NCI-H146 treated with DMSO at 0.1 percent for 48 hours (cell line): Measurements from ENCODE around the gene LCAT.
"Not testable (repeated sequence)": the region's sequence is repeated elsewhere in the genome, so short reads cannot be mapped to it uniquely, and the experiment has no call there.

Source experiments
- DNase-seq: peaks from one replicate; lab custom pipeline; 2025; ENCODE audit not compliant: unreplicated experiment; lab: John Stamatoyannopoulos, UW

The LCAT gene, protein sequence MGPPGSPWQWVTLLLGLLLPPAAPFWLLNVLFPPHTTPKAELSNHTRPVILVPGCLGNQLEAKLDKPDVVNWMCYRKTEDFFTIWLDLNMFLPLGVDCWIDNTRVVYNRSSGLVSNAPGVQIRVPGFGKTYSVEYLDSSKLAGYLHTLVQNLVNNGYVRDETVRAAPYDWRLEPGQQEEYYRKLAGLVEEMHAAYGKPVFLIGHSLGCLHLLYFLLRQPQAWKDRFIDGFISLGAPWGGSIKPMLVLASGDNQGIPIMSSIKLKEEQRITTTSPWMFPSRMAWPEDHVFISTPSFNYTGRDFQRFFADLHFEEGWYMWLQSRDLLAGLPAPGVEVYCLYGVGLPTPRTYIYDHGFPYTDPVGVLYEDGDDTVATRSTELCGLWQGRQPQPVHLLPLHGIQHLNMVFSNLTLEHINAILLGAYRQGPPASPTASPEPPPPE

DNA sequence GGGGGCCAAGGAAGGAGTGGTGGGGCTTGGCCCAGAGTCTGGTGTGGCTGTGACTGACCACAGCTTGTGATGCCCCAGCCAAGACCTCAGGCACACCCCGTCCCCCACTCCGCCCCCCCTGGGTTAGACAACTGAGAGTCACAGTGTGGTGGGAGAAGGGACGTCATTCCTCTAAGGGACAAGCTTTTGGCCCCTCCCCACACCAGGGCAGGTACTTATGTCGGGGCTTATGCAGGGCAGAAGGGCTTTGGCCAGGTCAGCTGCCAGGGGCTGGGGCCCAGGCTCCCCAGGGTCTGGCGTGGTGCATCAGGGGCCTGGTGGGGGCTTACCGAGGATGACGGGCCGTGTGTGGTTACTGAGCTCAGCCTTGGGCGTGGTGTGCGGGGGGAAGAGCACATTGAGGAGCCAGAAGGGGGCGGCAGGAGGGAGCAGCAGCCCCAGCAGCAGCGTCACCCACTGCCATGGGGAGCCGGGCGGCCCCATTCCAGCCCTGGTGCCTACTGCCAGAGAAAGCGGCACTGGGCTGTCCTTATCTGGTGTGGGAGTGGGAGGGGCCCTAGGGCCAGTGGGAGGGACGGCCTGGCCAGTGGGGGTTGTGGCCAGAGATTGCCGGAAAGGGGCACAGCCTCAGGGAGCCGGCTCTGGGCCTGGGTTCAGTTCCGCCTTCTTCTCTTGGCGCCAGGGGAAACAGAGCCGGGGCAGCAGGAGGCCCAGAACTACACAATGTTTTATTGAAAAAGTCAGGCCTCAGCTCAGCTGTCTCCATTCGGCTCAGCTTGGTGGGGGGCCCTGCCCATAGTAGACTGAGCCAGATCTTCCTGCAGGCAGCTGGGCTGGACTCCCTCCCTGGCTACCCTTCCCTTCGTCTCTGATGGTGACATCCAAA, at the start of gene LCAT:
Gene LCAT (minus strand): TSS at position 502 of the 886 bp plus-strand sequence. CDS start 19 bp downstream, at position 483.
- no peak for DNase-seq

DNA sequence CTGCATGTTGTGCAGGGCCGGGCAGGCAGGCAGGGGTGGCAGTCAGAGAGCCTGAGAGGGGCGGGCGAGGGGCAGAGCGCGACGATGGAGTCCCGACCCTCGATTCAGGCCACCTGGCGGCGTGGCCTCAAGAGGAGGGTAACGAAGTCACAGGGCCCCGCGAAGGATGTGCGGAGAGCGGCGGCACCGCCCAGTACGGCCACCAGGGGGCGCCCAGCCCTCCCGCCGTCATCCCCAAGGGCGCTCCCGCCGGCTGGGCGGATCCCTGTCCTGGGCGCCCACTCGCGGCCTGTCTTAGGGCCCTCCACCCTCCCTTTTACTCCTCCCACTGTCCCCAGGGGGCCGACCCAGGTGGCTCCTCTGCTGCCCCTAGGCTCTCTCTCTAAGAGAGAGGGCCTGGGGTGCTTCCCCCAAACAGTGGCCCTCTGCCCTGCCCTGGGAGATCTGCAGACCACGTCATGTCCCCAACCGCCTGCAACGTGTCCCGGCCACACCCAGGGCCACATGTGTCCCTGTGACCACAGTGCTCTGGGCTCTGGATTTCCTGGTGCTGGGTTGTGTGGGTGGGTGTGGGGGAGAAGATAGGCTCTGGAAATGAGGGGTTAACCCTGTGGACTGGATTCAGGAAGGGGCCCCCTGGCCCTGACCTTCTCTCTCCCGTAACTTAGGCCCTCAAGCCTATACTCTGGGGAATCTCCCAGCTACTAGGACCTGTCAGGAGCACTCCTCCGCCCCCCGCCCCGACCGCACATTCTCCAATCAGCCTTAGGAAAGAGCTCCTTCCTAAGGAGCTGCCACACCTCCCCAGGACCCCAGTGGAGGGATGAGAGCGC, 49.5 kb upstream of the LCAT start:
- DNase-seq, result peak; percentile 7

DNA sequence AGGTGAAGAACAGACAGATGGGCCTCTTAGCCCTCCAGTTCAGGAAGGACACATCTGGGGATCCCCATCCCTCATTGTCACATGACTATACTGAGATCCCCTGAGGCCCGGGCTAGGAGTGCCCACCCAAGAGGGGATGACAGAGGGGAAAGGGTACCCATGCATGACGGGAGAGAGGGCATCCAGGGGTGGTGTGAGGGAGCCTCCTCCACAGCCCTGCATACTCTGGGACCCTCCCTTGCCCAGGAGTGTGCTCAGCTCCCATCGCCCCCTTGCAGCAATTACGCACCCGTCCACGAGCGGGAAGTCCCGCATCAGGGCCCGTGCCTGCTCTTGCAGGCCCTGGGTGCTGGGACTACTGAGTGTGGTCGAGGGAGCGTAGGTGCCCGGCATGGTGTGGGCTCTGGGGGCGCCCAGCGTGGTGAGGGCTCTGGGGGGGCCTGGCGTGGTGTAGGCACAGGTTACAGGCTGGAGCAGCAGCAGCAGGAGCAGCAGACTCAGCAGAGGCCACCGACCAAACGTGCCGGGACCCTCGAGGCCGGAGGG, 48.8 kb upstream of the LCAT start:
- no peak for DNase-seq

DNA sequence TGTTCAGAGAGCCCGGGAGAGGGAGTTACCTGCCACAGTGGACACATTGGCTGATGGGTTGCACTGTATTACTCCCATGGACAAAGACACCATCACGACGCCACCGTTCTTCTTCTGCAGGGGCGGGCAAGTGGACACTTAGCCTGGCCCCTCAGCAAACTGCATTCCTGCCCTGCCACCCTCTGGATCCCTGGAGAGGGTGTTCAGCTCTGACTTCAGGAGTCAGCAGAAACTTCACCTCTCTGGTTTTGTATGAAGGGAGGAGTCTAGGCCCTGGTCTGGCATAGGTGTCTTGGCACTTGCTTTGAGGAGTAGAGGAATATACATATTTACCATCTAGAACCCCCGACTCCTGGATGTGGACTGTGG, 46.1 kb upstream of the LCAT start:
- DNase-seq, result no peak

- DNase-seq, result no peak
Measured at GRCh38 chr16:67989322-67990017, 45.5 kb upstream of the LCAT start.

DNA sequence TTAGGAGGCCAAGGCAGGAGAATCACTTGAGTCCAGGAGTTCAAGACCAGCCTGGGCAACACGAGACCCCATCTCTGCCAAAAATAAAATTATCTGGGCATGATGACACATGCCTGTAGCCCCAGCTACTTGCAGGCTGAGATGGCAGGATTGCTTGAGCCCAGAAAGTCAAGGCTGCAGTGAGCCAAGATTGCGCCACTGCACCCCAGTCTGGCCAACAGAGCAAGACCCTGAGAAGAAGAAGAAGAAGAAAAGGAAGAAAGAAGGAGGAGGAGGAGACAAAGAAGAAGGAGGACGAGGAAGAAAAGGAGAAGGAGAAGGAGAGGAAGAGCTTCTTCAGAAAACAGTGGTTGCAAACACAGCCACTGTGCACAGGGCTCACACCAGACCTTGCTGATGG, 44.8 kb upstream of the LCAT start:
- no peak for DNase-seq

- no peak for DNase-seq
Measured at GRCh38 chr16:67987460-67988160, 43.7 kb upstream of the LCAT start.

DNA sequence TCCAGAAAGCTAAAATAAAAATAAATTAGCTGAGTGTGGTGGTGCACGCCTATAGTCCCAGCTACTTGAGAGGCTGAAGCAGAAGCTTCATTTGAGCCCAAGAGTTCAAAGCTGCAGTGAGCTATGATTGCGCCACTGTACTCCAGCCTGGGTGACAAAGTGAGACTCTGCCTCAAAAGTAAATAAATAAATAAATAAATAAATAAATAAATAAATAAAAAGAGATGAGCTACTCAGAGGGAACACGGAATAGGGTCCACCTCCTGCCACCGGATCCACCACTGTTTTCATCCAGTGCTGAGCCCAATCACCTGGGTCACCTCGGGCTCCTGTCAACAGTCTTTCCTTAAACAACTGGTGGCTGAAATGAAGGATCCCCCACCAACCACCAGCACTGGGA, 43.0 kb upstream of the LCAT start:
- DNase-seq, result no peak

DNA sequence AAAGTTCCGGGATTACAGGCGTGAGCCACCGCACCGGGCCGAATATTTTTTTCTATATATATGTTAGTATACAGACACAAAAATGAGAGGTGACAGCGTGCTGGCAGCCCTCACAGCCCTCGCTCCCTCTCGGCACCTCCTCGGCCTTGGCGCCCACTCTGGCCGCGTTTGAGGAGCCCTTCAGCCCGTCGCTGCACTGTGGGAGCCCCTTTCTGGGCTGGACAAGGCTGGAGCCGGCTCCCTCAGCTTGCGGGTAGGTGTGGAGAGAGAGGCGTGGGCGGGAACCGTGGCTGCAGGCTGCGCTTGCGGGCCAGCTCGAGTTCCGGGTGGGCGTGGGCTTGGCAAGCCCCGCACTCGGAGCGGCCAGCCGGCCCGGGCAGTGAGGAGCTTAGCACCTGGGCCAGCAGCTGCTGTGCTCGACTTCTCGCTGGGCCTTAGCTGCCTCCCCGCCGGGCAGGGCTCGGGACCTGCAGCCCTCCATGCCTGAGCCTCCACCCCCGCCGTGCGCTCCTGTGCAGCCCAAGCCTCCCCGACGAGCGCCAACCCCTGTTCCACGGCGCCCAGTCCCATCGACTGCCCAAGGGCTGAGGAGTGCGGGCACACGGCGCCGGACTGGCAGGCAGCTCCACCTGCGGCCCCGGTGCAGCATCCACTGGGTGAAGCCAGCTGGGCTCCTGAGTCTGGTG, 38.2 kb upstream of the LCAT start:
- no peak for DNase-seq

DNA sequence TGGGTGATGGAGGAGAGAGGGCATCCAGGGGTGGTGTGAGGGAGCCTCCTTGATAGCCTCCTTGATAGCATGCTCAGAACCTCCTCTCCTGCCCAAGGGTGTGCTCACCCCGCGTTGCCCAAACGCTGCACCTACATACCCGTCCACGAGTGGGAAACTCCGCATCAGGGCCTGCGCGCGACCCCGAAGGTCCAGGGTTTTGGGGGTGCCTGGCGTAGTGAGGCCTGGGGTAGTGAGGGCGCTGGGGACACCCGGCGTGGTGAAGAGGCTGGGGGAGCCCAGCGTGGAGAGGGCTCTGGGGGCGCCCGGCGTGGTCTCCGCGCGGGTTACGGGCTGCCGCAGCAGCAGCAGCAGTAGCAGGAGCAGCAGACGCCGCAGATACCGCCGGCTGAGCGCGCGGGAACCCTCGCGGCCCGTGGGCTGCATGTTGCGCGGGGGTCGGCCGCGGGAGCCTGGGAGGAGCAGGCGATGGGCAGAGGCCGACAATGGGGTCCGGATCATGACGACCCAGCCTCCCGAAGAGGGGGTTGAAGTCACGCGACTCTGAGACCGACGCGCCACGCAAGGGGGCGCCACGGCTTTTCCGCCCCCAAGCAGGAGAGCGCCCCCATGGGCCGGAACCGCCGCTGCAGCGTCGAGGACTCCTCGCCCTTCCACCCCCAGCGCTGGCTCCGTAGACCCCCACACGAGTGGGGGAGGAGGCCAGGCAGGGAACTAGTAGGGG, 36.2 kb upstream of the LCAT start, which contains the start of gene DPEP3:
Gene DPEP3 (minus strand): TSS at position 545 of the 724 bp plus-strand sequence. CDS start 119 bp downstream, at position 426.
- no peak for DNase-seq

- DNase-seq, result no peak
Measured at GRCh38 chr16:67977469-67978227, 33.7 kb upstream of the LCAT start.

- DNase-seq, result no peak
Measured at GRCh38 chr16:67977005-67977404, 33.1 kb upstream of the LCAT start.

DNA sequence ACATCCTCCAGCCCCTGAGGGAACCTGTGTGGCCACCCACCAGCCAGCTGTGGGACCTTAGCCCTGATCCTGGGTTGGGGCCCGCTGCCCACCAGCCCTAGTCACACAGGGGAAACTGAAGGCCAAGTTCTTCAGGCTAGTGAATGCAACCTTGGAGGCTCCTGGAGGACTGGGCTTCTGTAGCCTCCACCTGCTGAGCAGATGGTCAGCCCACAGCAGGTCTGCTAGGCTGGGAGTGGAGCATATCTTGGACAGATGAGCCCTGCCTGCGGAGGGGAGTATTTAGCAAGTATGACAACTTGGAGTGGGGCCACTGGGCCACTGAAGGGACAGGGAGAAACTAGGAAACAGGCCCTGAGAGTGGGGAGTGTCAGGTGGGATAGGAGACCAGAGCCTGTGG, 32.3 kb upstream of the LCAT start:
- DNase-seq, result no peak

- no peak for DNase-seq
Measured at GRCh38 chr16:67975321-67976105, 31.6 kb upstream of the LCAT start.

- not testable (repeated sequence) for DNase-seq
Measured at GRCh38 chr16:67972285-67972684, 28.4 kb upstream of the LCAT start.

DNA sequence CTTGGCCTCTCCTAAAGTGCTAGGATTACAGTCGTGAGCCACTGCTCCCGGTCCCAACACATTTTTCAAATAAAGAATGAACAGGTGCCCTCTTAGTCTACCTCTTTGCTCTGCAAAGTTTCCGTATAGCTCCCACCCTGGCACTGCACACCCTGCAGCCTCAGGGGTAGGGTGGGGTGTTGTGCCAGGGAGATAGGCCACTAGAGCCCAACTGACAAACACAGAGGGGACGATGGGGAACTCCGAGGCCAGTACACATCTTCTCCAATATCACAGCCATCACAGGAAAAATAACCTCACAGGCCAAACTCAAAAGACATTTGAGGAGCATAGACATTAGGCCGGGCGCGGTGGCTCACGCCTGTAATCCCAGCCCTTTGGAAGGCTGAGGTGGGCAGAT, 27.2 kb upstream of the LCAT start:
- no peak for DNase-seq
